Fibroblast of skin of scalp (primary cell): ENCODE results near the gene NDUFAB1. TPM values are rescaled to one million over a fixed set of nuclear protein-coding genes. Genes with fewer than 3 reads are reported as not detected.
A peak's percentile ranks its signal among the peaks of the same experiment; 100 is the strongest.
"Not testable (repeated sequence)": the region's sequence is repeated elsewhere in the genome, so short reads cannot be mapped to it uniquely, and the experiment has no call there.

Experiments
- DNase-seq: peaks from one replicate; pipeline ENCODE4 v3.0.0-alpha.2; 2013
- polyA plus RNA-seq, 2 experiments: library from polyadenylated mRNA; unstranded; fragments of 120-200 nt; gene quantifications; one replicate each; pipeline ENCODE4 v1.2.1, GENCODE V29; 2013; ENCODE audit not compliant: insufficient read length in 2 of 2

NDUFAB1 gene
- polyA plus RNA-seq (2013, experiment 1 of 2; ENCODE audit: insufficient read length) = 75.2 TPM
- polyA plus RNA-seq (2013, experiment 2 of 2; ENCODE audit: insufficient read length) = 76.1 TPM

DNA sequence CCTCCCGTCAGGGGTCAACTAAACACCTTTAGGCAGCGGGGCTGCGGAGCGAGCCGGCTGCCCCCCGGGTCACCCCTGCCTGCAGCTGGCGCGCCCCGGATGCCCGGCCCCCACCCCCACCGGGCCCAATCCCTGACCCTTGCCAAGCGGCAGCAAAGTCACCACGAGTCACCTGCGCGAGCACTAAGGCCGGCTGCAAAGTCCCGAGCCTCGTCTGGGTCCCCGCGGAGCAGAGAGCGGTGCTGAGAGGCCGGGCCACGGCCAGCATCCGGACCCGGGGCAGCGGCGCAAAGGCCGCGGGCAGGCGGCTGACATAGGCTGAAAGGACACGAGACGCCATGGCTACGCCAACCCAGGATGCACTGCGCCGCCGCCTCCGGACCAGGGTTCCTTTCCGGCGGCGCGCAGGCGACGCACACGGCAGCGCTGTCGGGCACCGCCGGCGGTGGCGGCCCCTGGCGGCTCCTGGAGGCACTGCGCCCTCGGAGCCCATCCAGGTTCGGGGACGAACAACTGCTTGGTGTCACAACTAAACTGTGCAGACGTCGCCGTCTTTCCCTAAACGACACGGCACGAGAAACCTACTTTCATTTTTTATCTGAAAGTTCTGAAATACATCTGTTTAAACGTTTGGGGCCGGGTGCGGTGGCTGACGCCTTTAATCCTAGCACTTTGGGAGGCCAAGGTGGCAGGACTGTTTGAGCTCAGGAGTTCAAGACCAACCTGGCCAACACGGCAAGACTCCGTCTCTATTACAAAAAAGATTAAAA, at the start of gene NDUFAB1:
Gene NDUFAB1 (minus strand): TSS at position 366 of the 770 bp plus-strand sequence. CDS start 26 bp downstream, at position 340.
- peak; percentile 88 for DNase-seq

DNA sequence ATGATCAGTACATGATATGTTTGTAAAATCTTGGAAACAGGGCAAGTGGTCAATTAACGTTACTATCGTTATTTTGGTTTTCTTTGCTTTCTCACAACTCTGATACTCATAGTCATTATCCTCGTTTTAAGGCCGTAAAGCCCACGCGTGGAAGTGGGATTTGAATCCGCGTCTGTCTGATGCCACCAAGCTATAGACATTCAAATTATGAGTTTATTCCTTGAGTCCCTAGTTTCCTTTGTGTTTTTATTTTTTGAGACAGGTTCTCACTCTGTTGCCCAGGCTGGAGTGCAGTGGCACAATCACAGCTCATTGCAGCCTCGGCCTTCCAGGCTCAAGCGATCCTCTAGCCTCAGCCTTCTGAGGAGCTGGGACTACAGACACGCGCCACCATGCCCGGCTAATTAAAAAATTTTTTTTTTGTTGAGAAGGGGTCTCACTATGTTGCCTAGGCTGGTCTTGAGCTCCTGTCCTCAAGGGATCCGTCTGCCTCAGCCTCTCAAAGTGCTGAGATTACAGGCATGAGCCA, 46.2 kb upstream of the NDUFAB1 start:
- DNase-seq = no peak

DNA sequence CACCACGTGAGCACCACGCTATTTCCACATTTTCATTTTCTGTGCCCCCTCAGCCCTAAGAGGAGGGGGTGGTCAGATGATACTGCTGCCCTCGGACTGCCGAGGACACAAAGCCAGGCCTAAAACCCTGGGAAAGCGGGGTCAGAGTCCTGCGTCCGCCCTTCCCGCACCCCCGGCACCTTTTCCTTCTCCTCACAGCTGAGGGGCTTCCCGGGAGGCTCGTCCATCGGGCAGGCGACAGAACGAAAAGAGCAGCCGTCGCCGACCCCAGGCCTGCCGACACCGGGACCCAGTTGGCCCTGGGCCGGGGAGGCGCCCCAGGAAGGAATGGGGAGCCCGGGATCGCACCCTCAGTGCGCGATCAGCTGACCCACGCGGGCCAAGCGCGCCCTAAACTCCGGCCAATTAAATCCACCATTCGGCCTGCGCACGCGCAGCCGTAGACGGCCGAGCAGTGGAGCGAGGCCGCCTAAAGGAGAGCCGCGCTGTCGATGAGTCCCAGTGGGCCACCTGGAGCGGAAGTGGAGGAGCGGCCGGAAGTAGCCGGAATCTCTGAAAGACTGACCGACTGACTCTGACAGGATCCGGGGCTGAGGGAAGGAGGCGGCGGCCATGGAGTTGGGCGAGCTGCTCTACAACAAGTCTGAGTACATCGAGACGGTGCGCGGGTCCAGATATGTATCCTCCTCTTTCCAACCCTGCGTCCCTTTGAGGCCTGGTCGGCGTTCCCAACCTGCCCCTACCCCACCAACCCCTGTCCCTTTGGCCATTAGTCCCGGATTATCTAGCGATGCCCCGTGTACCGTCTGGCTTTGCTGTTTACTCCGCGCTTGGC, 45.0 kb upstream of the NDUFAB1 start, which contains the start of the genes DCTN5 and PALB2:
Gene DCTN5 (plus strand): TSS at position 536 of the 835 bp plus-strand sequence. CDS start 77 bp downstream, at position 613.
Gene PALB2 (minus strand): TSS at position 380 of the 835 bp plus-strand sequence. CDS start 153 bp downstream, at position 227.
- DNase-seq = peak; percentile 93

DNA sequence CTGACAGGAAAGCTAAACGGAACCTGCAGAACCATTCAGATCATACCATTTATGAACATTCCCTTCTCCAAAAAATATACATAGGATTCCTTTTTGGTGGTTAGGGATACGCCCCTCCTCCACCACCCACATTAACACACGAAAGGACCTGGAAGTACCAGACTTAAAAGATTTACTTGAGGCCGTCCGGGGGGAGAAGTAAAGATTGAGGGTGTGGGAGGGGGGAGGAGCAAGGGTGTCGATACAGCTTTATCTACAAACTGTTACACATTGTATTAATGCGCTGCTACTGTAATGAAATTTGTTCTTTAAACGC, 44.5 kb upstream of the NDUFAB1 start:
- no peak for DNase-seq

DNA sequence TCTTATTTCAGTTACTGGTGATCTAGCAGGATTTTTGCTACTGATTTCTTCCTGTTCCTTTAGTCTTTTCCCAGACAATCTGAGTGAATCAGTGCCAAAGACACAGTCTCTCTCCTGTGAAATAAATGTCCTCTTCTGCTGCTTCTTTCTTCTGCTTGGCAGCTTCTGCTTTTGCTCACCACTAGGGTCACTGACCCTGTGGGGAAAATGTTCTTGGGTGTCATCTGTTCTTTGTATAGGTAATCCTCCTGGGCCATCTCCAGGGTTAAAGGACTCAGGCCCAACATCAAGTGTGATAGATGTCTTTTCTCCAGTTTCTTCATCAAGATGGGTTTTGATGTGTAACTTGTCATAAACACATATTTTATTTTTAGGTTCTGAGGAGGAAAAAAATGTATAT, 39.8 kb upstream of the NDUFAB1 start:
- no peak for DNase-seq

DNA sequence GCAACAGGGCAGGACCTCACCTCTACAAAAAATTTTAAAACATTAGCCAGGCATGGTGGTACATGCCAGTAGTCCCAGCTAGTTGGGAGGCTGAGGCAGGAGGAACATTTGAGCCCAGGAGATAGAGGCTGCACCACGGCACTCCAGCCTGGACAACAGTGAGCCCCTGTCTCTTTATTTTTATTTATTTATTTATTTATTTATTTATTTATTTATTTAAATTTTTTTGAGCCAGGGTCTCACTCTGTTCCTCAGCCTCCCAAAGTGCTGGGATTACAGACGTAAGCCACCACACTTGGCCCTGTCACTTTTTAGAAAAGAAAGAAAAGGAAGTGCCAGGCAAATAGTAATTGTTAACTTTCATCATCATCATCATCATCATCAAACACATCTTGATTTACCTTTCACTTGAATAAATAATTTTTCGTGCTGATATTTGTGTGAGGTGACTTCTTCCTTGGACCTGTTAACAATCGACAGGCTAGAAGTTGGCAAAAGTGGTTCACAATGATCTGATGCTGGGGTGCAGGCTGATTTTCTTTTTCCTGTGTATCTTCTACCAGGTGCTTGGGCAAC, 38.4 kb upstream of the NDUFAB1 start:
- no peak for DNase-seq

DNA sequence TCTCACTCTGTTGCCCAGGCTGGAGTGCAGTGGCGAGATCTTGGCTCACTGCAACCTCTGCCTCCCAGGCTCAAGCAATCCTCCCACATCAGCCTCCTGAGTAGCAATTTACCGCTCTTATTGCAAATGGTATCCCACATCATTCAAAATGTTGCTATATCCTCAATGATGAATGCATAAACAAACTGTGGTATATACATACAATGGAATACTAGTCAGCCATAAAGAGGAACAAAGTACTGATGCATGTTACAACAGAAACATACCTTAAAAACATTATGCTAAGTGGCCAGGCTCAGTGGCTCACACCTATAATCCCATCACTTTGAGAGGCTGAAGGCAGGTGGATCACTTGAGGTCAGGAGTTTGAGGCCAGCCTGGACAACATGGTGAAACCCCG, 35.8 kb upstream of the NDUFAB1 start:
- DNase-seq = not testable (repeated sequence)

DNA sequence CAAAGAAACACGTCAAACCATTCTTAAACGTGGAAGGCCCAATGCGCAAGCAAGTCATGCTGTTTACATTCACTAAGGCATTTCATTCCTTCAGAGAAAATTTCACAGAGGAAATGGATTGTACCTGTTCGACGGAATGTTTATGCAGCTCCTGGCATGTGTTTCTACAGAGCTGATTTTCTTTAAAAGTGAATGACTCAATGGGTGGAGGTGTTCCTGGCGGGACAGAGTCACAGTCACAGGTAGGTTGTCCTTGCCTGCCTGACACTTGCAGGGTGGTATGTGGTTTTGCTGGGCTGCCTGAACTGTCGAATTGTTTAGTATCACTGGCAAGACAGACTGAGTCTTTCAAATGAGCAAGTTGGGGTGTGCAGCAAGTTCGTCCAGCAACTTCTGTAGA, 33.4 kb upstream of the NDUFAB1 start:
- DNase-seq = no peak

DNA sequence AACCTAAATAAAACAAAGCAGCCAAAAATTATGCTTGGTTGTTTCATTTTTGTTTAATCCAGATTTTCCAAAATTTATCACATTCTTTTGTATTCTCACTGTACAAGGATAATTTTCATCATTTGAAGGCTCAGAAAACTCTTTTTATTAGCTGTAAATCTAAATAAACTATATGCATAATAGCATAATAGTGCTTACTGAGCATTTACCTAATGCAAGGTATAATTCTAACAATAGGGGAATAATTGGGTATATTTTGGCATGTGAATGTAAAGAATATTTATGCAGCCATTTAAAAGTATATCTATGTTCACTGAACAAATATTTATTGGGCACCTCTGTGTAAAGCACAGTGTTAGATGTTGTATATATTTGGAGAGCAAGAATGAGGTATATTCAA, 28.0 kb upstream of the NDUFAB1 start:
- DNase-seq = no peak

DNA sequence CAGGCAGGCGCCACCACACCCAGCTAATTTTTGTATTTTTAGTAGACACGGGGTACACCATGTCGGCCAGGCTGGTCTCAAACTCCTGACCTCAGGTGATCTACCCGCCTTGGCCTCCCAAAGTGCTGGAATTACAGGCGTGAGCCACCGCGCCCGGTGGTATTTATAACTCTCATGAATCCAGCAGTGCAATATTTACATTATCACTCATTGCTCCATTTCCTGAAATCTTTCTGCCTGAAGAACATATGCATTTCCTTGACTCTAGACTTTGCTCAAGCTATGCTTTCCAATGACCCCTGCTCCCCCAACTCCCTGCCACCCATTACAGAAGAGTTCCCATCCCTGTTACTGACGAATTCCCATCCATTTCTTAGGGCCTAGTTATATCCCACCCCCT, 19.7 kb upstream of the NDUFAB1 start:
- no peak for DNase-seq

DNA sequence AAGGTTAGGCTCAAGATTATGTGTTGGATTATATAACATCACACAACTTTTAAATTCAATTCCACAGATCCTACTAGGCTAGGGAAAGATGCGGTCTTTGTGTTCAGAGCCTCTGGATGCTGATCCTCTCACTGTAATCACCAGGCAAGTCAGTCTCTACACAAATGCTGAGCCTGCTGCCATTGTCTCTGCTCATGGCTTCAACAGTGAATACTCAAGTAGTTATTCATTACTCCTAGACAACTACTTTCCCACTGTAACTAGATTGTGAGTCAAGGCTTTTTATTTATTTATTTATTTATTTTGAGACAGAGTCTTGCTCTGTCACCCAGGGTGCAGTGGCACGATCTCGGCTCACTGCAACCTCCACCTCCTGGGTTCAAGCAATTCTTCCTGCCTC, 15.8 kb upstream of the NDUFAB1 start:
- DNase-seq = no peak

DNA sequence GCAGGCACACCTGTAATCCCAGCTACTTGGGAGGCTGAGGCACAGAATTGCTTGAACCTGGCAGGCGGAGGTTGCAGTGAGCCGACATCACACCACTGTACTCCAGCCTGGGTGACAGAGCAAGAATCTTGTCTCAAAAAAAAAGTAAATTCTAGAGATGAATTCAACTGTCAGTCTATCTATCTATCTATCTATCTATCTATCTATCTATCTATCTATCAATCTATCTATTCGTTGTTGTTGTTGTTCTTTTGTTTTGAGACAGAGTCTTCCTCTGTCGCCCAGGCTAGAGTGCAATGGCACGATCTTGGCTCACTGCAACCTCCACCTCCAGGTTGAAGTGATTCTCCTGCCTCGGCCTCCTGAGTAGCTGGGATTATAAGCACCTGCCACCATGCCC, 14.8 kb upstream of the NDUFAB1 start:
- not testable (repeated sequence) for DNase-seq

DNA sequence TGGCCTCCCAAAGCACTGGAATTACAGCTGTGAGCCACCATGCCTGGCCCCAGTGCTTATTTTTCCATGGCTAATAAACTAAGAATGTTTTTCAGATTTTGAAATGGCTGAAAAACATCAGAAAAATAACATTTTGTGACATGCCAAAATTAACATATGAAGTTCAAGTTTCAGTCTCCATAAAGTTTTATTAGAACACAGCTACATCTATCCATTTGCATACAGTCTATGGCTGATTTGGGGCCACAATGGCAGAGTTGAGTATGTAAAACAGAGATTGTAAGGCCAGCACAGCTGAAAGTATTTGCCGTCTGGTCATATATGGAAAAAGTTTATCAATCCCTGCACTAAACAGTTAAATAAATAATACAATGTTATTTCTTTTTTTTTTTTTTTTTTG, 13.8 kb upstream of the NDUFAB1 start:
- DNase-seq = no peak

DNA sequence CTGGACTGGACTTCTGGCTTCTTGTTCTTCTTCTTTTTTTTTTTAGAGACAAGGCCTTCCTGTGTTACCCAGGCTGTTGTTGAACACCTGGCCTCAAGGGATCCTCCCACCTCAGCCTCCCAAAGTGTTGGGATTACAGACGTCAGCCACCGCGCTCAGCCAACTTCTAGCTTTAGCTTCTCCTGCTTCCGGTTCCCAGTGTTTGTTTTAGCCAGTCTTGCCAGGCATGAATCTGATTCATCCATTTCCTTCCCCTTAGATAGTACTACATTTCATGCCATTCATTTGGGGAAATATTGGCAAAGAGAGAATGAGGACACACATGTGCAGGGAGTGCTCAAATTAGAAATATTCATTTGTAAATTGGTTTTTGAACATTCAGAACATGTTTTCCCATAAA, 12.1 kb upstream of the NDUFAB1 start:
- DNase-seq = peak; percentile 11

DNA sequence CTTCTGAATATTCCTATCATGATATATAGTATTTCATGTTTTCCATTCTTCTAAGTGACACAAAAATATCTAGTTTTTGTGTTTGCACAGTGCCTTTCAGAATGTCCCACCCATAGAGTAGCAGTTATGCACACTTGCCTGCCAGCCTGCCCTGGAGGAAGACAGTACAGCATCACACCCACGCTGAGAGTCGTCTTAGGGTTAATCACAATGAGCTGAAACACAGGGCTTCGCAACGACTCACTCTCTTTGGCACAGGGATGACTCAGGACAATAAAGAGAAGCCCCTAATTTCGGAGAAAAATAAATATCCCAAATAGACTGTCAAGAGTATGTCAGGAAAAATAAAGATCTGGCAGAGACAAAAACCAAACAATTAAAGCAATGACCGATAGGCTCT, 11.6 kb upstream of the NDUFAB1 start:
- peak; percentile 9 for DNase-seq

DNA sequence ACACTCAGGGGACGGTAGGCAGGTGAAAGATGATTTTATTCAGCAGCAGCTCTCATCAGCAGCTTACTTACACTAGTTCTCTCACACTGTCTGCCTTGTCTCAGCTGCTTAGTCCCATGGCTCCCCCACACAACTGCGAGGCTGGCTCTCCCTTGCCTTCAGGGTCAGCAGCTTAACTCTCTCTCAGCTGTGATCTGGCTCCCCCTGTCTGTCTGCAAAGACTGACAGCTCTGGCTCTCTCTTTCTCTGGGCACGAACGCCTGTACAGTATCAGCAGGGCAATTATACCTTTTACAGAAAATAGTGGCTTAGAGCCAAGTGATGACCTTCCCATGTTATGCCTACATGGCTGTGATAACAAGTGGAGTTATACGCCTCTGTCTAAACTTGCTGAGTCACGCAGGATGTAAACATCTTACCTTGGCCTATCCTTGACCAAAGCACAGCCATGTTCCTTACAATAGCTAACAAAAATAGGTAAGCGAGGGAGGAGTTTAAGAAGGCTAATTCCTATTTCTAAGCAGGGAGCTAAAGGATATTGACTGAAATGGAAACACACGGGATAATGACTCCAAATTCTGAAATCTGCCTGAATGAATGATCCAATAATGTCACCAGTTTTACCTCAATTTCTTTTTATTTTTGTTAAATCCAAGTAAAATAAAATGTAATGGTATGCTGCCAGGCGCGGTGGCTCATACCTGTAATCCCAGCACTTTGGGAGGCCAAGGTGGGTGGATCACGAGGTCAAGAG, 1.1 kb upstream of the NDUFAB1 start:
- no peak for DNase-seq

DNA sequence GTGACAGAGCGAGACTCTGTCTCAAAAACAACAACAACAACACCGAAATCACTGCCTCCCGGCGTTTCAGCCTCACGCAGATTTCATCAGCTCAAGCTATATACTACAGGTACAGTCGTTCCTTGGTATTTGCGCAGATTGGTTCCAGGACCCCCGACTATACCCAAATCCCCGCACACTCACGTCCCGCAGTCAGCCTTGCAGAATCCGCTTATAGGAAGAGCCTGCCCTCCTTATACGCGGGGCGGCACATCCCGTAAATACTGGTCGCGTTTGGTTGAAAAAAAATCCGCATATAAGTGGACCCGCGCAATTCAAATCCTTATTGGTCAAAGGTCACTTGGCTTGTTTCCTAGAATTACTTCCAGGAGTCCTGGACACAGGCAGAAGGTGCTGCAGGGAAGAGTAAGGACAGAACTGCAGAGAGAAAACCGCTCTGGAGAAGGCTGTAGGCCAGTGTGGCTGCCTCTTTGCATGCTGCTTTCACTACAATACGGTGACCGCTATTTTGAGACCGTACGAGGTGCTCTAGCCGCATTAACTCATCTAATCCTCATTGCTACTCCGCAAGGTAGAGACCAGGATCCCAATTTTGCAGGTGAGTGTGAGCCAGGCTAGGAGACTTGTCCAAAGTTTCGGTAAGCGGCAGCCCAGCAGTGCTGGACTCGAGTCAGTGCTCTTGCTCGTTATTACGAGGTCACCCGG, 718 bp downstream of the NDUFAB1 start:
- no peak for DNase-seq

DNA sequence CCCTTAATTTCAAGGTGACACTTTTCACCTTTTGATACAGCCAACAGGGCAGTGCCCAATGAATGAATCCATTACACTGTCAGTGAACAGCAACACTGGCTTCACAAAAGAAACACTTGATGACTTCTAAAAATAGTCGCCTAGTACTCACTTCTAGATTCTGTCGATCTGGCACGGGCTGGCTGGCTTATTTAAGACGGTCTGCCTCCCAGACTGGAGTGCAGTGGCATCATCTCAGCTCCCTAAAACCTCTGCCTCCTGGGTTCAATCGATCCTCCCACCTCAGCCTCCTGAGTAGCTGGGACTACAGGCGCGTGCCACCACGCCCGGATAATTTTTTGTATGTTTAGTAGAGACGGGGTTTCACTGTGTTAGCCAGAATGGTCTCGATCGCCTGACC, 1.9 kb downstream of the NDUFAB1 start:
- DNase-seq = no peak

DNA sequence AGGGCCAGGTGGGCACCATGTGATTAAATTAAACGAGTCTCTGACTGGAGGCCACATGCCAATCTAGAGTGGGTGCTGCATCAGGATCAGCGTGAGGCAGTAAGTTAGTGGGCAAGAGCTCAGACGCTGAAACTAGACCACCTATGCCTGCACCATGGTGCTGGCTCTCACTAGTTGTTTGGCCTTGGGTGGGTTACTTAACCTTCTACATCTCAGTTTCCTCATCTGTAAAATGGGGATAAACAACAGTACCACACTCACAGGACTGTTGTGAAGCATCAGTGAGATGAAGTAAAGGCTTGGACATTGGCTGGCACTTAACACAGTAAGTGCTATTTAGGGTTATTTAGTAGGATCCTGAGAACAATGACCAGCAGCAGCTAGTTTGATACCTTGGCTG, 5.9 kb downstream of the NDUFAB1 start:
- no peak for DNase-seq

DNA sequence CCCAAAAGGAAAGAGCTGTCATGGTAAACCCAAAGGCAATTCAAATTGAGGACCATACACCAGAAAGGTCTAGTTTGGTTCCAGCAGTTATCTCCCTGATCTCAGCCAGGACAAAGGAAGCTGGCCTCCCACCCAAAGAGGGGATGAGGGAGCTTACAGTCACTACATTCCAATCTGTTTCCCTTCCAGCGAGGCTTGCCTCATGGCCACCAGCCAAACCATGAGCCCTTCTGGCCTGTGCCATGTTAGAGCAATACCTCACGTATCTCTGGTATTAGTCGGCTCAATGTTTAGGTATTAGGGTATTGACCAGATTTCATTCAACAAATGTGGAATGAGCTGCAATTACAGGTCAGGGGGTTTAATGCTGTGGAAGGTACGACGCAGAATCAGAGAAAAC, 8.4 kb downstream of the NDUFAB1 start:
- peak; percentile 71 for DNase-seq
